Mucosa of descending colon (tissue), 3 donors: ENCODE data around the gene TUBB3. TPM values are rescaled to one million over a fixed set of nuclear protein-coding genes. Genes with fewer than 3 reads are reported as not detected.

Source experiments
- ATAC-seq: fragments of 200-7000 bp; cut with Tn5 transposase; one replicate; pipeline ENCODE4 v1.9.1; 2020; ENCODE audit warnings: mild to moderate bottlenecking, moderate library complexity
- DNase-seq, 3 donors: peaks; one replicate each; pipeline ENCODE4 v3.0.0-alpha.2; 2020
- H3K36me3 ChIP-seq: fragments of 200-600 bp; one replicate; pipeline ENCODE4 v1.8.0; 2021; ENCODE audit warnings: low read depth, mild to moderate bottlenecking
- H3K4me1 ChIP-seq: fragments of 200-600 bp; one replicate; pipeline ENCODE4 v1.8.0; 2021; ENCODE audit warnings: low read depth, mild to moderate bottlenecking
- H3K4me3 ChIP-seq: fragments of 200-600 bp; one replicate; pipeline ENCODE4 v1.8.0; 2021; ENCODE audit warnings: mild to moderate bottlenecking
- H3K9me3 ChIP-seq: fragments of 200-600 bp; one replicate; pipeline ENCODE4 v1.8.0; 2021; ENCODE audit warnings: mild to moderate bottlenecking
- intact Hi-C, 2 donors: fragments of 100-400 bp; cut with DNase I in 1 of 2; cut with micrococcal nuclease in 1 of 2; formaldehyde crosslinking; loops; one replicate each; pipeline versions ENCODE4 v1.11.0 to v1.11.1; 2022; cut with DNase I, micrococcal nuclease
- total RNA-seq, 3 donors: library from RNA; stranded (reverse); fragmentation: NEBNext Ultra II Directional in 2 of 3; extraction: Animal tissue kit (Norgen Biotek cat#: 25700) in 2 of 3; gene quantifications; one replicate each; pipeline versions ENCODE4 v1.2.1 to v1.2.4, GENCODE V29; 2021 to 2023
- TF ChIP-seq, protein P1 (sequence below): fragments of 200-600 bp; IDR thresholded peaks from one replicate; pipeline ENCODE4 v1.8.0; 2022; ENCODE audit warnings: antibody characterized with exemption, mild to moderate bottlenecking
- donor health status: DM: no; HTN: no; CAD: no; lungs with moderate emphysema.
- donor health status: DM: no; HTN: no; CAD: no.
- donor health status: DM: no; HTN: yes; CAD: no.

TUBB3 gene
- total RNA-seq, 3 donors from 2014 or later = 1.8 to 26.8 (median 7.5) TPM

DNA sequence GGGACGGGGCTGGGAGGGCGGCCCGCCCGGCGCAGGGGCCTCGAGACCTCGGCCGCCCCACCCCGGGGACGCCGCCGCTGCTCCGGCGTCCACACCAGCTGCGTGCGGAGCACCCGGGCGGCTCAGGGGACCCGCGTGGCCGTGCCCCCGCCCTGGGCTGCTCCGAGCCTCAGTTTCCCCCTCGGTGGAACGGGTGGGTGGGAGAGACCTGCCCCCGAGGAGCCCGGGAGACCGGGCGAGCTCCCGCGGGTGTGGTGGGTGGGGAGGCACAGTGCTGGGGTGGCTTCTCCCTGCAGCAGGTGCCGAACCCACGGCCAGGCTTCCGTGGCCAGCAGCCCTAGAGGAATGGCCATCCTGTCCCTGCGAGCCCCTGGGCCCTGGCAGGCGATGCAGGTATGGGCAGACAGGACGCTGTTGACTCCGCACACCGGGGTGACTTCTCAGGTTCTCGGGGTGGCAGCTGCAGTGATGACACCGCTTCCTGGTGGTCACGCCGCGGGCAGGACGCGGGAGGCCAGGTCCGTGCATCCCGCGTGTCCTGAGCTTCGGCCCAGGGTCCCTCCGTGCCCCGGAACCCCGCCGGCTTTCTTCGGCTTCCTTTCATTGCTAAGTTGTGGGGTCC is 26.1 kb downstream of the TUBB3 start:
- DNase-seq (no peak), ATAC-seq (no peak)
- intact Hi-C loops = no loop called here
- H3K4me1 ChIP-seq = peaks cover 9% of the 10 kb centered on the region
- H3K9me3 ChIP-seq = no peaks in the 10 kb centered on the region
- TF ChIP-seq, protein P1, sequence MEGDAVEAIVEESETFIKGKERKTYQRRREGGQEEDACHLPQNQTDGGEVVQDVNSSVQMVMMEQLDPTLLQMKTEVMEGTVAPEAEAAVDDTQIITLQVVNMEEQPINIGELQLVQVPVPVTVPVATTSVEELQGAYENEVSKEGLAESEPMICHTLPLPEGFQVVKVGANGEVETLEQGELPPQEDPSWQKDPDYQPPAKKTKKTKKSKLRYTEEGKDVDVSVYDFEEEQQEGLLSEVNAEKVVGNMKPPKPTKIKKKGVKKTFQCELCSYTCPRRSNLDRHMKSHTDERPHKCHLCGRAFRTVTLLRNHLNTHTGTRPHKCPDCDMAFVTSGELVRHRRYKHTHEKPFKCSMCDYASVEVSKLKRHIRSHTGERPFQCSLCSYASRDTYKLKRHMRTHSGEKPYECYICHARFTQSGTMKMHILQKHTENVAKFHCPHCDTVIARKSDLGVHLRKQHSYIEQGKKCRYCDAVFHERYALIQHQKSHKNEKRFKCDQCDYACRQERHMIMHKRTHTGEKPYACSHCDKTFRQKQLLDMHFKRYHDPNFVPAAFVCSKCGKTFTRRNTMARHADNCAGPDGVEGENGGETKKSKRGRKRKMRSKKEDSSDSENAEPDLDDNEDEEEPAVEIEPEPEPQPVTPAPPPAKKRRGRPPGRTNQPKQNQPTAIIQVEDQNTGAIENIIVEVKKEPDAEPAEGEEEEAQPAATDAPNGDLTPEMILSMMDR = no peak
- H3K36me3 ChIP-seq = no peaks in the 10 kb centered on the region
- H3K4me3 ChIP-seq = no peak overlapping the region

DNA sequence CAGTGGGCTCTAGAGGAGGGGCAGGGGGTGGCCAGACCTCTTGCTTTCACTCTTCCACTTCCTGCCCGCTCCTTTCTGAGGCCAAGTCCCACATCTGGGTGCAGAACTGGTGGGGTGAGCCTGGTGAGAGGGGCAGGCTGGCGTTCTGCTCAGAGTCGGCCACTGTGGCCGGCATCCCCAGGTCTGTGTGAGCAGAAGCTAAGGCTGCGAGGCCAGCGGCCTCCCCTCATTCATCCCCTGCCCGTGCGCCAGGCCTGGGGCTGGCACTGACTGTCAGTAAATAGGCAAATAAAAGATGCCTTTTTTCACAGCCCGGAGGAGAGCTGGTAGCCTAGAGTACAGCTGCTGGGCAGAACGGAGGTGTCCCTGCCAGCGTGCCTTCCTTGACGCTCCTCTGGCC is 26.6 kb downstream of the TUBB3 start:
- Histone ChIP-seq H3K36me3 (no peaks in the 10 kb centered on the region), H3K4me3 (no peak overlapping the region), H3K4me1 (peaks cover 9% of the 10 kb centered on the region), H3K9me3 (no peaks in the 10 kb centered on the region)
- intact Hi-C loops = no loop called here
- TF ChIP-seq, protein P1 = no peak
- ATAC-seq (no peak), DNase-seq (no peak)

GRCh38 chr16:89951509-89951908 is 28.4 kb downstream of the TUBB3 start:
- no peak for ATAC-seq
- H3K4me1 ChIP-seq = peaks cover 9% of the 10 kb centered on the region
- TF ChIP-seq, protein P1 = no peak
- no peaks in the 10 kb centered on the region for H3K9me3 ChIP-seq
- H3K4me3 ChIP-seq = no peak overlapping the region
- DNase-seq = no peak
- intact Hi-C loops = no loop called here
- no peaks in the 10 kb centered on the region for H3K36me3 ChIP-seq

- Histone ChIP-seq H3K4me3 (no peak overlapping the region), H3K4me1 (peaks cover 9% of the 10 kb centered on the region), H3K36me3 (no peaks in the 10 kb centered on the region), H3K9me3 (no peaks in the 10 kb centered on the region)
- TF ChIP-seq, protein P1 = no peak
- DNase-seq = peak in 2 of 3 donors; percentile 59 to 62
- intact Hi-C loops = no loop called here
- ATAC-seq = peak; percentile 52
Measured at GRCh38 chr16:89952049-89952448, 28.9 kb downstream of the TUBB3 start.

GRCh38 chr16:89952551-89952950 is 29.4 kb downstream of the TUBB3 start:
- TF ChIP-seq, protein P1 = no peak
- no peaks in the 10 kb centered on the region for H3K36me3 ChIP-seq
- H3K9me3 ChIP-seq = no peaks in the 10 kb centered on the region
- H3K4me3 ChIP-seq = no peak overlapping the region
- intact Hi-C loops = no loop called here
- DNase-seq = no peak
- ATAC-seq = no peak
- peaks cover 7% of the 10 kb centered on the region for H3K4me1 ChIP-seq
